Keratinocyte (primary cell): ENCODE results near the gene CCL22. TPM values are rescaled to one million over a fixed set of nuclear protein-coding genes. Genes with fewer than 3 reads are reported as not detected.
"Not testable (repeated sequence)": the region's sequence is repeated elsewhere in the genome, so short reads cannot be mapped to it uniquely, and the experiment has no call there.

Experiments
- DNase-seq: peaks from one replicate; pipeline ENCODE4 v3.0.0-alpha.2; 2011; ENCODE audit warnings: low read depth, missing footprints, low spot score
- FAIRE-seq: peaks from 2 replicates; lab custom pipeline; 2011; peaks lifted over from hg19 to GRCh38; lab: Jason Lieb, UNC
- H2AFZ ChIP-seq: 2 replicates; pipeline ENCODE4 v1.6.0; 2012; ENCODE audit warnings: low read length, control low read depth, inconsistent platforms; ENCODE audit not compliant: control insufficient read depth
- H3K27ac ChIP-seq: 2 replicates; pipeline ENCODE4 v1.5.1; 2011; ENCODE audit warnings: low read length; ENCODE audit not compliant: control insufficient read depth, insufficient read depth
- H3K27me3 ChIP-seq: 3 replicates; pipeline ENCODE4 v1.6.0; 2011; ENCODE audit warnings: low read length; ENCODE audit not compliant: control insufficient read depth, insufficient read depth; ENCODE audit errors: extremely low read depth
- H3K36me3 ChIP-seq, 2 experiments: 2 replicates in 1 of 2; 3 replicates in 1 of 2; pipeline ENCODE4 v1.5.1; 2011; ENCODE audit warnings: low read length in 2 of 2, mild to moderate bottlenecking in 1 of 2; ENCODE audit not compliant: control insufficient read depth in 2 of 2, insufficient read depth in 2 of 2; ENCODE audit errors: extremely low read depth in 1 of 2
- H3K4me1 ChIP-seq: 3 replicates; pipeline ENCODE4 v1.5.1; 2011; ENCODE audit warnings: low read length; ENCODE audit not compliant: control insufficient read depth, insufficient read depth; ENCODE audit errors: extremely low read depth
- H3K4me2 ChIP-seq: 3 replicates; pipeline ENCODE4 v1.6.0; 2011; ENCODE audit warnings: low read depth, low read length; ENCODE audit not compliant: control insufficient read depth, insufficient read depth; ENCODE audit errors: extremely low read depth
- H3K4me3 ChIP-seq, 3 experiments: fragments of 200-600 bp in 1 of 3; sonication (generic) in 1 of 3; 2 replicates in 2 of 3; 3 replicates in 1 of 3; pipeline ENCODE4 v1.5.1; 2011 to 2016; ENCODE audit warnings: low read length in 3 of 3, mild to moderate bottlenecking in 3 of 3, control low read depth in 2 of 3, inconsistent platforms in 1 of 3, low read depth in 1 of 3, mixed read lengths in 1 of 3, mixed run types in 1 of 3, moderate library complexity in 1 of 3; ENCODE audit not compliant: control insufficient read depth in 2 of 3, insufficient read depth in 2 of 3; ENCODE audit errors: extremely low read depth in 1 of 3
- H3K79me2 ChIP-seq: 2 replicates; pipeline ENCODE4 v1.6.0; 2012; ENCODE audit warnings: low read length; ENCODE audit not compliant: control insufficient read depth, insufficient read depth
- H3K9ac ChIP-seq: 3 replicates; pipeline ENCODE4 v1.6.0; 2011; ENCODE audit warnings: low read length; ENCODE audit not compliant: control insufficient read depth, insufficient read depth; ENCODE audit errors: extremely low read depth
- H3K9me1 ChIP-seq: 3 replicates; pipeline ENCODE4 v1.6.0; 2011; ENCODE audit warnings: low read length; ENCODE audit not compliant: control insufficient read depth, insufficient read depth; ENCODE audit errors: extremely low read depth
- H3K9me3 ChIP-seq: 2 replicates; pipeline ENCODE4 v1.5.1; 2012; ENCODE audit warnings: low read depth, low read length; ENCODE audit not compliant: control insufficient read depth
- H4K20me1 ChIP-seq: 3 replicates; pipeline ENCODE4 v1.6.0; 2011; ENCODE audit warnings: low read length; ENCODE audit not compliant: control insufficient read depth, insufficient read depth; ENCODE audit errors: extremely low read depth
- CTCF ChIP-seq, 3 experiments: IDR thresholded peaks in 1 of 3; conservative IDR thresholded peaks in 1 of 3; optimal IDR thresholded peaks in 1 of 3; 2 replicates in 2 of 3; 3 replicates in 1 of 3; pipeline versions ENCODE3 to v1.5.1; 2011; ENCODE audit warnings: low read length in 3 of 3, mild to moderate bottlenecking in 3 of 3, moderate library complexity in 2 of 3, control low read depth in 1 of 3, inconsistent platforms in 1 of 3; ENCODE audit not compliant: insufficient read depth in 2 of 3; ENCODE audit errors: extremely low read depth in 1 of 3
- EZH2 ChIP-seq: IDR thresholded peaks from one replicate; pipeline ENCODE4 v1.6.1; 2012; ENCODE audit warnings: inconsistent platforms, mild to moderate bottlenecking, low read length, moderate library complexity
- dilution Hi-C: fragments of 300-500 bp; cut with MboI; formaldehyde crosslinking; loops from one replicate; pipeline ENCODE4 v1.7.0; 2020; ENCODE audit warnings: low sequenced_read_pairs; ENCODE audit not compliant: extremely low pct_ligation_motif_present
- polyA plus RNA-seq, 5 experiments: library from polyadenylated mRNA; depleted of rRNA in 3 of 5; stranded (reverse) in 3 of 5; stranded (forward) in 1 of 5; unstranded in 1 of 5; fragments of >200 nt; gene quantifications; 1 replicate in 1 of 5; 2 replicates in 3 of 5; 3 replicates in 1 of 5; pipeline versions ENCODE4 v1.2.1 to v1.2.3, GENCODE V29; 2011 to 2012; ENCODE audit warnings: missing spikeins in 2 of 5, low read depth in 1 of 5, low replicate concordance in 1 of 5

CCL22 gene
- polyA plus RNA-seq, 1 donor (not counting 4 experiments of a cell fraction or from before 2014, with no cell fraction given): not detected

GRCh38 chr16:57374067-57374534 lies 15.5 kb downstream of the CCL22 start:
- H3K9me3 ChIP-seq: no peaks in the 10 kb centered on the region
- no peaks in the 10 kb centered on the region for H4K20me1 ChIP-seq
- H2AFZ ChIP-seq: peak overlapping the region; percentile 17
- dilution Hi-C loops: no loop called here
- DNase-seq (no peak), FAIRE-seq (peak; percentile 90)
- H3K79me2 ChIP-seq: no peaks in the 10 kb centered on the region
- TF ChIP-seq CTCF (optimal IDR thresholded peaks at IDR 0.05 in 1 of 3, IDR thresholded peaks at IDR 0.05 in 1 of 3, conservative IDR thresholded peaks at IDR 0.05 in 1 of 3; ENCODE audit: extremely low read depth in 1 of 3, insufficient read depth in 2 of 3, low read length in 3 of 3) (no peak), EZH2 (no peak)
- H3K4me3 ChIP-seq: peak overlapping the region in 2 of 3 experiments; percentile 11 to 26
- no peaks in the 10 kb centered on the region for H3K9me1 ChIP-seq
- H3K4me1 ChIP-seq: peaks cover 48% of the 10 kb centered on the region
- H3K36me3 ChIP-seq: no peaks in the 10 kb centered on the region
- peak overlapping the region; percentile 75 for H3K4me2 ChIP-seq
- no peaks in the 10 kb centered on the region for H3K27me3 ChIP-seq
- H3K27ac ChIP-seq: peak overlapping the region; percentile 50
- peak overlapping the region; percentile 53 for H3K9ac ChIP-seq

- DNase-seq, H3K9me1 ChIP-seq, H3K27me3 ChIP-seq, H3K27ac ChIP-seq, dilution Hi-C loops, H3K9ac ChIP-seq, FAIRE-seq, H3K9me3 ChIP-seq, H3K4me3 ChIP-seq, H2AFZ ChIP-seq, H3K36me3 ChIP-seq, H3K4me2 ChIP-seq, H4K20me1 ChIP-seq, H3K79me2 ChIP-seq: not testable (repeated sequence)
- peaks cover 48% of the 10 kb centered on the region for H3K4me1 ChIP-seq
These were observed 16.4 kb downstream of the CCL22 start for GRCh38 chr16:57374925-57375465.
